Uterus (tissue), 2 donors: Measurements from ENCODE around the gene FHAD1.

Source experiments
- CTCF ChIP-seq, 4 experiments: fragments of 200-600 bp in 2 of 4; fragments of 450-650 bp in 2 of 4; sonication (generic) in 2 of 4; IDR thresholded peaks; one replicate each; pipeline ENCODE4 v1.5.1; 2016 to 2019; ENCODE audit warnings: antibody characterized with exemption in 4 of 4, mild to moderate bottlenecking in 2 of 4, moderate library complexity in 1 of 4
- POLR2A ChIP-seq, 2 donors: fragments of 450-650 bp; IDR thresholded peaks; one replicate each; pipeline ENCODE4 v1.6.1; 2016; ENCODE audit warnings: antibody characterized with exemption in 2 of 2, mild to moderate bottlenecking in 1 of 2, moderate library complexity in 1 of 2

GRCh38 chr1:15231714-15232201 lies 15.3 kb upstream of the FHAD1 start:
- no peak for TF ChIP-seq CTCF (IDR thresholded peaks at IDR 0.05)
- TF ChIP-seq POLR2A (IDR thresholded peaks at IDR 0.05): no peak
